ENCODE measurements around the gene CEBPZ.

DNA sequence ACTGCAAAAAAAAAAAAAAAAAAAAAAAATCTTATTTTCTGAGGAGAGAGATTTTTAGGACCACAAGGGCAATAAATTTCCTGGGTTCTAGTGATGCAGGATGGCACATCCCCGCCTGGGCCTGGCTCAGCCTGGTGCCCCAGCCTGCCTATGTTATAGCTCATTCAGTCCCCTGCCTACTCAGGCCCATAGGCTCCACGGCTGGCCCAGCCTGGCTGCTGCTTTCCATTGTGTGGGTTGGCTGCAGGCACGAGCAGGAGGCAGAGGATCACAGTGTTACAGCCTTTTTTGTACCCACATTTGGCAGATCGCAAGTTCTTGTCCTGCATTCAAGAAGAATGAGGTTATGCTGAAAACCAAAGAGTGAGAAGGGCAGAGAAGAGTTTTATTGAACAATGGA, 40.1 kb downstream of the CEBPZ start:
- TF ChIP-seq POLR2A (IDR thresholded peaks at IDR 0.05) = no peak
- no peak for TF ChIP-seq CTCF (IDR thresholded peaks at IDR 0.05)
- no peak for TF ChIP-seq EP300 (IDR thresholded peaks at IDR 0.05)
- TF ChIP-seq POLR2AphosphoS5 (IDR thresholded peaks at IDR 0.05) = no peak

All from sigmoid colon (tissue), 4 donors.